ENCODE measurements around the gene CSNK2B.

CSNK2B gene

DNA sequence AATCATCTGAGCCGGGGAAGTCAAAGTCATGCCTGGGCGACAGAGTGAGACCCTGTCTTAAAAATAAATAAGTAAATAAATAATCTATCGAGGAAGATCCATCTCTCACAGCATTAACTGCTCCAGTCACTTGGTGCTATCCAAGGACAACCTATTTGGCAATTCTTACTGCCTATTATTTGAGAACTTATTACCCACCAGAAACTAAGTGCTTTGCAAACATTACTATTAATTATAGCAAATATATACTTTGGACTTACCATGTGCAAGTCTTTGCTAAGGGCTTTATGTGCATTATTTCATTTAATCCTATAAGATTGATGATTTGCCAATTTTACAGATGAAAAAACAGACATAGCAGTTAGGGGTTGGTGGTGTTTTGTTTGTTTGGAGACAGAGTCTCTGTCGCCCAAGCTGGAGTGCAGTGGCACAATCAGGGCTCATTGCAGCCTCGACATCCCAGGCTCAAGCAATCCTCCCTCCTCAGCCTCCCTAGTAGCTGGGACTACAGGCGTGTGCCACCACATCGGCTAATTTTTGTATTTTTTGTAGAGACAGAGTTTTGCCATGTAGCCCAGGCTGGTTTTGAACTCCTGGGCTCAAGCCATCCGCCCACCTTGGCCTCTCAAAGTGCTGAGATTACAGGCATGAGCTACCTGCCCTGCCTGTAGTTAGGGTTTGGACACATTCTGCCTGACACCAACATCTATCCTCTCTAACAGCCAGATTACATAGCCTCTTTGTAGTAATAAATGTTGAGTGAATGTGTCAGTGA lies 11.1 kb upstream of the CSNK2B start:
- Histone ChIP-seq H3K27me3 (replicated peaks in 2 of 5; ENCODE audit: control insufficient read depth in 4 of 5, insufficient read depth in 5 of 5, low read length in 4 of 5) (no peaks in the 10 kb centered on the region), H3K4me1 (ENCODE audit: control extremely low read depth in 1 of 4, control insufficient read depth in 4 of 4, insufficient read depth in 4 of 4, low read length in 3 of 4) (peaks cover 3 to 47% (median 36%) of the 10 kb centered on the region in 4 experiments), H3K27ac (ENCODE audit: insufficient read depth in 1 of 2, low read depth in 1 of 2, low read length in 2 of 2, poor library complexity in 1 of 2, severe bottlenecking in 2 of 2) (no peak overlapping the region), H3K4me3 (ENCODE audit: control insufficient read depth in 1 of 7, extremely low read depth in 1 of 7, insufficient read depth in 4 of 7, low read depth in 2 of 7, low read length in 6 of 7) (no peak overlapping the region), H3K9me3 (ENCODE audit: control extremely low read depth in 1 of 5, control insufficient read depth in 4 of 5, insufficient read depth in 2 of 5, low read depth in 1 of 5, low read length in 4 of 5) (no peaks in the 10 kb centered on the region), H3K36me3 (ENCODE audit: control insufficient read depth in 4 of 4, insufficient read depth in 4 of 4, low read length in 3 of 4) (peaks cover 4 to 29% (median 19%) of the 10 kb centered on the region in 4 experiments)
- ChIA-PET CTCF (interaction anchor here (0.9 to 4.7 kb wide), 4 partner anchors 10 to 209 kb away, joined by 3 to 40 read pairs (median 4); partner anchors contain the start of genes CSNK2B and GPANK1), POLR2A (interaction anchor here (1.0 to 4.5 kb wide), 2 partner anchors 10 to 17 kb away, joined by 3 to 31 read pairs; partner anchors contain the start of genes CSNK2B and GPANK1)
- 100% methylated on average over 4 of the region's 8 CpGs for WGBS (ENCODE audit: insufficient coverage)
- no peak for DNase-seq

DNA sequence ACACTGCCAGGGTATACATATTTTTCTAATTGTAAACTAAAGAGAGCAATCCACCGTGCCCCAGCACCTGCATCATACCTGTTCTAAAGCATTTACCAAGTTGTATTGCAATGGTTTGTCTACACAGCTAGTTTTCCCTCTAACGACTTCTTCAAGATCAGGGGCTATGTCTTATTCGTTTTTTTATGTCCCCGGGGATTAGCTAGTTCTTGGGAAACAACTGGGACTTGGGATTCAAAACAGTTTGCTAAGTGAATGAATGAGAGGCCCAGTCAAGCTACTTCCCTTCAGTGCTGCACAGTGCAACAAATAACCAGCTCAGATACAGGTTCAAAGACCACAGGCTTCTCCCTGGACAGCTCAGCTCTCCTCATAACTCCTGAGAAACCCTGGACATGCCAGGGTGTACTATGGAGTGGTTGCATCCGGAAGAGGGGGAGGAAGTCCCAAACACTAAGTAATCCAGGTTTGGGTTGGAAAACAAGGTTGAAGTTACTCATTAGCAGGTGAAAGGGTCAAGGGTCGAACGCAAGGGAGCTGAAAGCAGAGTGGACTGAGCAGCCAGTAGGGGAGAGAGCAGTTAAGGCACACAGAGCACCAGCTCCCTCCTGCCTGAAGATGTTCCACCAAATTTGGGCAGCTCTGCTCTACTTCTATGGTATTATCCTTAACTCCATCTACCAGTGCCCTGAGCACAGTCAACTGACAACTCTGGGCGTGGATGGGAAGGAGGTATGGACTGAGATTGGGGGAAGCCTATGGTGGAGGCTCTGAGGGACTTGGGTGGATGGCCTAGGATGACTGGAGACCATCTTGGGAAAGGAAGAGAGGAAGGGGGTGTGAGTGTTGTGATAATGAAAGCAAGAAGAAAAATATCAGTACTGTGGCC lies 10.3 kb upstream of the CSNK2B start, which contains the start of gene APOM:
APOM (plus strand) TSS at position 546 of the 889 bp plus-strand sequence; CDS start at position 619, 73 bp downstream.
- Histone ChIP-seq H3K4me3 (ENCODE audit: control insufficient read depth in 1 of 7, extremely low read depth in 1 of 7, insufficient read depth in 4 of 7, low read depth in 2 of 7, low read length in 6 of 7) (no peak within 1 kb of the TSS), H3K36me3 (ENCODE audit: control insufficient read depth in 4 of 4, insufficient read depth in 4 of 4, low read length in 3 of 4) (peaks cover 4 to 22% (median 17%) of the 10 kb centered on the region in 4 experiments), H3K27ac (ENCODE audit: insufficient read depth in 1 of 2, low read depth in 1 of 2, low read length in 2 of 2, poor library complexity in 1 of 2, severe bottlenecking in 2 of 2) (no peak within 1 kb of the TSS), H3K9me3 (ENCODE audit: control extremely low read depth in 1 of 5, control insufficient read depth in 4 of 5, insufficient read depth in 2 of 5, low read depth in 1 of 5, low read length in 4 of 5) (no peaks in the 10 kb centered on the region), H3K4me1 (ENCODE audit: control extremely low read depth in 1 of 4, control insufficient read depth in 4 of 4, insufficient read depth in 4 of 4, low read length in 3 of 4) (peaks cover 5 to 52% (median 41%) of the 10 kb centered on the region in 4 experiments), H3K27me3 (replicated peaks in 2 of 5; ENCODE audit: control insufficient read depth in 4 of 5, insufficient read depth in 5 of 5, low read length in 4 of 5) (no peaks in the 10 kb centered on the region)
- WGBS (ENCODE audit: insufficient coverage), result 98% methylated on average over 8 of the region's 8 CpGs
- ChIA-PET POLR2A (interaction anchor here (4.5 kb wide), 1 partner anchor 9 kb away, joined by 31 read pairs; the partner anchor contains the start of genes CSNK2B and GPANK1), CTCF (interaction anchor here (1.0 to 4.7 kb wide), 3 partner anchors 9 to 135 kb away, joined by 3 to 40 read pairs (median 3); partner anchors contain the start of genes CSNK2B and GPANK1)
- DNase-seq, result no peak

DNA sequence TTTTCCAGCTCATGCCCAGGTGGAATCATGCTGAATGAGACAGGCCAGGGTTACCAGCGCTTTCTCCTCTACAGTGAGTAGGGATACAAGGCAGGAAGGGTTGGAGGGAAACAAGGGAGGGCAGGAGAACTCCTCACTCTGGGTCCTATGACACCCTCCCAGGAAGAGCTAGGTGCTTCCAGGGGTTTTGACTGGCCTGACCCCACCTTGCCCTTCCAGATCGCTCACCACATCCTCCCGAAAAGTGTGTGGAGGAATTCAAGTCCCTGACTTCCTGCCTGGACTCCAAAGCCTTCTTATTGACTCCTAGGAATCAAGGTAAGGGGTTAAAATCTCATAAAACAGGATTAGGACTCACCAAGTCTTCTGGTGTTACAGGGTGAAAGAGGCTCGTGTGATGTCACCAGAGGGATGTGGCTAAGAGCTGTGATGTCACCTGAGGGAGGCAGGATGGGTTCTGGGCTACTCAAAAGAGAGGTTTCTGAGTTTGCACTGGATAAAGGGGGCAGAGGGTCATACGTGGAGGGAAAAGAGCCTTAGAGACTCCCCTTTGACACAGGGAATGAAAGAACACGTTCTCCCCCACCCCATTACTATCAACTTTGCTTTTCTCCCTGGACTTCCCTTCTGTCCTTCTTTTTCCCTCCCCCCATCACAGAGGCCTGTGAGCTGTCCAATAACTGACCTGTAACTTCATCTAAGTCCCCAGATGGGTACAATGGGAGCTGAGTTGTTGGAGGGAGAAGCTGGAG lies 8.3 kb upstream of the CSNK2B start:
- WGBS (ENCODE audit: insufficient coverage), result 96% methylated on average over 4 of the region's 6 CpGs
- H3K9me3 ChIP-seq (ENCODE audit: control extremely low read depth in 1 of 5, control insufficient read depth in 4 of 5, insufficient read depth in 2 of 5, low read depth in 1 of 5, low read length in 4 of 5), result no peaks in the 10 kb centered on the region
- no peak overlapping the region for H3K4me3 ChIP-seq (ENCODE audit: control insufficient read depth in 1 of 7, extremely low read depth in 1 of 7, insufficient read depth in 4 of 7, low read depth in 2 of 7, low read length in 6 of 7)
- H3K36me3 ChIP-seq (ENCODE audit: control insufficient read depth in 4 of 4, insufficient read depth in 4 of 4, low read length in 3 of 4), result peaks cover 4 to 32% (median 24%) of the 10 kb centered on the region in 4 experiments
- POLR2A ChIA-PET, result no interaction called here
- CTCF ChIA-PET, result interaction anchor here (0.6 to 1.6 kb wide), 4 partner anchors 14 to 133 kb away, joined by 3 to 6 read pairs (median 4); no protein-coding TSS in a partner anchor
- DNase-seq, result no peak
- H3K27me3 ChIP-seq (replicated peaks in 2 of 5; ENCODE audit: control insufficient read depth in 4 of 5, insufficient read depth in 5 of 5, low read length in 4 of 5), result no peaks in the 10 kb centered on the region
- peaks cover 5 to 60% (median 35%) of the 10 kb centered on the region in 4 experiments for H3K4me1 ChIP-seq (ENCODE audit: control extremely low read depth in 1 of 4, control insufficient read depth in 4 of 4, insufficient read depth in 4 of 4, low read length in 3 of 4)
- H3K27ac ChIP-seq (ENCODE audit: insufficient read depth in 1 of 2, low read depth in 1 of 2, low read length in 2 of 2, poor library complexity in 1 of 2, severe bottlenecking in 2 of 2), result peak overlapping the region in 1 of 2 experiments; percentile 29

DNA sequence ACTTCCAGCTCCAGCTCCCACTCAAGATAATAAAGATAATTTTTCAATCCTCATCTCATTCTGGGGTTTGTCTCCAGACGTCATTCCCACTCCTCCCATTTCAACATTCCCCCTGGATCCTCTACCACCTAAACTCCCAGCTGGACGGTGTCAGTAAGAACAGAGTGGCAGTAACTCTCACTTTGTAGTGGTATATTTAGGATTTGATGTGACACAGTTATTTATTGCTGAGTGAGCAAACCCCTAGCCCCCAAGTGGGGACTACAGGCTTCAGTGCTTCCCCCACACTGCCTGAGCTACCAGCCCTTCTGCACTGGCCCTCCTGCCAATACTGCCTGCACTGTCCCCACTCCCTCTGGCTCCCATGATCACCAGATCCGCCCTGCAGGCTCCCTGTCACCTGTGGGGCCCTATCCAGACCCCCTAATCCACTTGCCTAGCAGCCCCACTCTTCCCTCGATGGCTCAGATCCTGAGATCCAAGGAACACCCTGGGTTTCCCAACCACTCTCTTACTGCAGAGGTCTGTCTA lies 7.7 kb upstream of the CSNK2B start:
- Histone ChIP-seq H3K36me3 (ENCODE audit: control insufficient read depth in 4 of 4, insufficient read depth in 4 of 4, low read length in 3 of 4) (peaks cover 4 to 33% (median 25%) of the 10 kb centered on the region in 4 experiments), H3K27me3 (replicated peaks in 2 of 5; ENCODE audit: control insufficient read depth in 4 of 5, insufficient read depth in 5 of 5, low read length in 4 of 5) (no peaks in the 10 kb centered on the region), H3K27ac (ENCODE audit: insufficient read depth in 1 of 2, low read depth in 1 of 2, low read length in 2 of 2, poor library complexity in 1 of 2, severe bottlenecking in 2 of 2) (peak overlapping the region in 1 of 2 experiments; percentile 29), H3K9me3 (ENCODE audit: control extremely low read depth in 1 of 5, control insufficient read depth in 4 of 5, insufficient read depth in 2 of 5, low read depth in 1 of 5, low read length in 4 of 5) (no peaks in the 10 kb centered on the region), H3K4me3 (ENCODE audit: control insufficient read depth in 1 of 7, extremely low read depth in 1 of 7, insufficient read depth in 4 of 7, low read depth in 2 of 7, low read length in 6 of 7) (no peak overlapping the region), H3K4me1 (ENCODE audit: control extremely low read depth in 1 of 4, control insufficient read depth in 4 of 4, insufficient read depth in 4 of 4, low read length in 3 of 4) (peaks cover 6 to 61% (median 34%) of the 10 kb centered on the region in 4 experiments)
- DNase-seq, result no peak
- ChIA-PET POLR2A (no interaction called here), CTCF (interaction anchor here (1.3 to 1.6 kb wide), 2 partner anchors 13 to 60 kb away, joined by 4 to 6 read pairs; no protein-coding TSS in a partner anchor)
- 100% methylated on average over 2 of the region's 4 CpGs for WGBS (ENCODE audit: insufficient coverage)

DNA sequence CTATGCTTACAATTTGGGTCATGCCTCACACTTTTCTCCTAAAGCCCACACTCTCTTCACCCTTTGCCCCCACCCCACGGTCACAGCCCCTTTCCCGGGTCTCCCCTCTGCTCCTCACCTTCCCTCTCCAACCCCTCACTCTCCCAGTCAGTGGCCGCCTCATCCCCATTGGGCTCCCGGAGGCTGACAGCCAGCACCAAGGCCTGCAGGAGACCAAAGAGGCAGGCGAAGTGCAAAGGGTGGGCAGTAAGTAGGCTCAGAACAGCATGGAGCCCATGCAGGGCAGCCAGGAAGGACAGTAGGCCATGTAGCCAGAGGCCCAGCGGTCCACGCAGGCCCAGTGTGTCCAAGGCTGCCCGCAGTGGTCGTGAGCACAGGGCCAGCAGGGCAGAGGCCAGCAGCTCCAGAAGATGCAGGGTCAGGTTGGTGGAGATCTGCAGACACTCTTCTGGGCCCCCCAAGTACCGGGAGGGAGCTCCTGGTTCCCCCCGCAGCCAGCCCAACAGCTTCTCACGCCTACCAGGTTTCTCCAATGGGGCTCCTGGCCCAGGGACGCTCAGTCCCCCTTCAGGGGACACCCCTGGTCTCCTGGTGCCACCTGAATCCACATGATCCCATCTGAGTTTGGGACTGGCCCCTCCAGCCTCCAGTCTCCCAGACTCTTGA lies 6.8 kb upstream of the CSNK2B start:
- H3K4me1 ChIP-seq (ENCODE audit: control extremely low read depth in 1 of 4, control insufficient read depth in 4 of 4, insufficient read depth in 4 of 4, low read length in 3 of 4), result peaks cover 10 to 64% (median 38%) of the 10 kb centered on the region in 4 experiments
- 96% methylated on average over 11 of the region's 13 CpGs for WGBS (ENCODE audit: insufficient coverage)
- H3K27me3 ChIP-seq (replicated peaks in 2 of 5; ENCODE audit: control insufficient read depth in 4 of 5, insufficient read depth in 5 of 5, low read length in 4 of 5), result no peaks in the 10 kb centered on the region
- H3K36me3 ChIP-seq (ENCODE audit: control insufficient read depth in 4 of 4, insufficient read depth in 4 of 4, low read length in 3 of 4), result peaks cover 4 to 36% (median 27%) of the 10 kb centered on the region in 4 experiments
- DNase-seq, result no peak
- POLR2A ChIA-PET, result no interaction called here
- H3K27ac ChIP-seq (ENCODE audit: insufficient read depth in 1 of 2, low read depth in 1 of 2, low read length in 2 of 2, poor library complexity in 1 of 2, severe bottlenecking in 2 of 2), result peak overlapping the region; percentile 74 to 86
- CTCF ChIA-PET, result interaction anchor here (0.7 to 0.9 kb wide), 2 partner anchors 9 to 111 kb away, joined by 3 read pairs; no protein-coding TSS in a partner anchor
- no peaks in the 10 kb centered on the region for H3K9me3 ChIP-seq (ENCODE audit: control extremely low read depth in 1 of 5, control insufficient read depth in 4 of 5, insufficient read depth in 2 of 5, low read depth in 1 of 5, low read length in 4 of 5)
- peak overlapping the region in 5 of 7 experiments; percentile 77 to 94 (median 80) for H3K4me3 ChIP-seq (ENCODE audit: control insufficient read depth in 1 of 7, extremely low read depth in 1 of 7, insufficient read depth in 4 of 7, low read depth in 2 of 7, low read length in 6 of 7)
